Vagina (tissue), 2 donors: Measurements from ENCODE around the gene NFIA. TPM values are rescaled to one million over a fixed set of nuclear protein-coding genes. Genes with fewer than 3 reads are reported as not detected.

Experiments
- DNase-seq, 2 donors: peaks; one replicate each; pipeline ENCODE4 v3.0.0-alpha.2; 2017; ENCODE audit errors: extremely low spot score in 2 of 2
- H3K27ac ChIP-seq: fragments of 200-600 bp; sonication (generic); one replicate; pipeline ENCODE4 v1.5.1; 2019
- H3K27me3 ChIP-seq: fragments of 200-600 bp; sonication (generic); one replicate; pipeline ENCODE4 v1.5.1; 2019
- H3K36me3 ChIP-seq, 2 donors: fragments of 200-600 bp; sonication (generic); one replicate each; pipeline ENCODE4 v1.5.1; 2017 to 2019
- H3K4me1 ChIP-seq: fragments of 200-600 bp; sonication (generic); one replicate; pipeline ENCODE4 v1.5.1; 2019
- H3K4me3 ChIP-seq, 2 donors: fragments of 200-600 bp; sonication (generic); 1 replicate in 1 of 2; 2 replicates in 1 of 2; pipeline ENCODE4 v1.5.1; 2016 to 2019
- H3K9me3 ChIP-seq: fragments of 200-600 bp; sonication (generic); one replicate; pipeline ENCODE4 v1.5.1; 2019
- POLR2A ChIP-seq, 2 donors: fragments of 450-650 bp; IDR thresholded peaks; one replicate each; pipeline ENCODE4 v1.6.1; 2017; ENCODE audit warnings: antibody characterized with exemption in 2 of 2, mild to moderate bottlenecking in 2 of 2, moderate library complexity in 2 of 2
- POLR2AphosphoS5 ChIP-seq, 2 donors: sonication (generic); formaldehyde crosslinking; IDR thresholded peaks; one replicate each; pipeline ENCODE4 v1.9.0; 2017; ENCODE audit warnings: antibody characterized with exemption in 2 of 2, mild to moderate bottlenecking in 2 of 2, low read depth in 1 of 2; ENCODE audit not compliant: insufficient read depth in 1 of 2
- intact Hi-C: fragments of 100-400 bp; cut with DNase I; formaldehyde crosslinking; loops from one replicate; pipeline ENCODE4 v1.15.1; 2023
- total RNA-seq: library from RNA; depleted of rRNA; stranded (reverse); fragments of >200 nt; gene quantifications from one replicate; pipeline ENCODE4 v1.2.3, GENCODE V29; 2016
- TF ChIP-seq, protein P1 (sequence below), 3 experiments: fragments of 450-650 bp in 2 of 3; fragments of 200-600 bp in 1 of 3; sonication (generic) in 1 of 3; IDR thresholded peaks; one replicate each; pipeline ENCODE4 v1.5.1; 2017 to 2019; ENCODE audit warnings: antibody characterized with exemption in 3 of 3, mild to moderate bottlenecking in 2 of 3, moderate library complexity in 2 of 3

The NFIA gene
- total RNA-seq, 1 donor from 2014 or later, result 59.2 TPM

DNA sequence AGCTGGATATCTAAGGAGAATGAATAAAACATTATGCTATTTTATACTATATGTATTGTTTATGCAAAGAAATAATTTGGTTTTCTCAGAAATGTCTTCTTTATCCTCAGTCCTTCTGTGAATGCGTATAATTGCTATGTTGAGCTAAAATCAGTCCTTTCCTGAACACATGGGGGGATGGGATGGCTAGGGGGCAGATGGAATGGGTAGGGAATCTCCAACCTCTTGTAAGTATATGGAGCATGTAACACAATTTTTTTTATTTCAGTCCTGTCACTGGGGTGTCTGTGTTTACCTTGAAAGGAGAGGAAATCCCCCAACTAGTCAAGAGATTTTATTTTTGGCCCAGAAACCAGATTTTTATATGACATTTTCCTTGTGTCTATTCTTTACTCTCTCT lies 291.8 kb downstream of the NFIA start:
- no peak for DNase-seq

DNA sequence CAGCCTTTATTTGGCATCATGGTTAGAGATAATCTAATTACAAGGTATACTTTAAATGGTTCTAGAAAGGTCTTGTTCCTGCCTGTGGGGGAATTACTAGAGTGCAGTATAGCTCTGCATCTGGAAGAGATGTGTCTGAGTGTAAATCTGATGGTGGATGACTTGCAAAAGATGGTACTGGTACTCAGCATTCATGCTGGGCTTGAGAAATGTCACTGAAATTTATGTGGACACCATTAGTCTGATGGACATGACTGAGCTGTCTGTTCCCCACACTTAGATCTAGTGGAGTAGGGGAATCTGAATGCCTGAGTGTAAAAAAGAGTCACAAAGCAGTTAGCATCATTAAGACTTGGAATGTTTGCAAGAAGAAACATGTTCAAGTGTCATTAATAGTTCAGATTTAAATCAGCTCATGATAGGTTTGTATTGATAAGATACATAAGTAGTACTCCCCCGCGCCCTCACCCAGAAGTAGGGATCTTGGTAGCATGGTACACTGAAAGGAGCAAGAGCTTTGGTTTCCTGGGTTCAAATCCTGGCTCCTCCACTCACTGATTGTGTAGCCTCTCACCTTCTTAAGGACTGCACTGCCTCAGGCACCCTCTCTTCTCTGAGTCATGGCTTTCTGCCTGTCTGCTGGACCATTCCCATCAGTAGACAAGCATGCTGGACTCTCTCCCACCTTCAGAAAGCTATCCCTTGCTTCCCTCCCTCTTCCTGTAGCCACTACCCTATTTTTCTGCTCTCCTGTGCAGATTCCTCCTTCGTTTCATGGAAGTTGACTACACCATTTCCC lies 292.9 kb downstream of the NFIA start:
- TF ChIP-seq POLR2AphosphoS5 (IDR thresholded peaks at IDR 0.05; ENCODE audit: insufficient read depth in 1 of 2, low read depth in 1 of 2) (no peak), POLR2A (IDR thresholded peaks at IDR 0.05) (no peak)
- TF ChIP-seq, protein P1, sequence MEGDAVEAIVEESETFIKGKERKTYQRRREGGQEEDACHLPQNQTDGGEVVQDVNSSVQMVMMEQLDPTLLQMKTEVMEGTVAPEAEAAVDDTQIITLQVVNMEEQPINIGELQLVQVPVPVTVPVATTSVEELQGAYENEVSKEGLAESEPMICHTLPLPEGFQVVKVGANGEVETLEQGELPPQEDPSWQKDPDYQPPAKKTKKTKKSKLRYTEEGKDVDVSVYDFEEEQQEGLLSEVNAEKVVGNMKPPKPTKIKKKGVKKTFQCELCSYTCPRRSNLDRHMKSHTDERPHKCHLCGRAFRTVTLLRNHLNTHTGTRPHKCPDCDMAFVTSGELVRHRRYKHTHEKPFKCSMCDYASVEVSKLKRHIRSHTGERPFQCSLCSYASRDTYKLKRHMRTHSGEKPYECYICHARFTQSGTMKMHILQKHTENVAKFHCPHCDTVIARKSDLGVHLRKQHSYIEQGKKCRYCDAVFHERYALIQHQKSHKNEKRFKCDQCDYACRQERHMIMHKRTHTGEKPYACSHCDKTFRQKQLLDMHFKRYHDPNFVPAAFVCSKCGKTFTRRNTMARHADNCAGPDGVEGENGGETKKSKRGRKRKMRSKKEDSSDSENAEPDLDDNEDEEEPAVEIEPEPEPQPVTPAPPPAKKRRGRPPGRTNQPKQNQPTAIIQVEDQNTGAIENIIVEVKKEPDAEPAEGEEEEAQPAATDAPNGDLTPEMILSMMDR (IDR thresholded peaks at IDR 0.05), result no peak
- H3K27ac ChIP-seq, result no peak overlapping the region
- H3K4me3 ChIP-seq, result no peak overlapping the region
- no peaks in the 10 kb centered on the region for H3K4me1 ChIP-seq
- no peaks in the 10 kb centered on the region for H3K9me3 ChIP-seq
- peaks cover 0 to 7% of the 10 kb centered on the region in 2 donors for H3K36me3 ChIP-seq
- H3K27me3 ChIP-seq, result no peaks in the 10 kb centered on the region
- intact Hi-C loops, result no loop called here
- DNase-seq, result no peak

More for the DNA sequence above, 291.8 kb downstream of the NFIA start:
- no peaks in the 10 kb centered on the region for H3K27me3 ChIP-seq
- H3K4me1 ChIP-seq, result no peaks in the 10 kb centered on the region
- TF ChIP-seq POLR2AphosphoS5 (IDR thresholded peaks at IDR 0.05; ENCODE audit: insufficient read depth in 1 of 2, low read depth in 1 of 2) (no peak), POLR2A (IDR thresholded peaks at IDR 0.05) (no peak)
- TF ChIP-seq, protein P1 (IDR thresholded peaks at IDR 0.05), result no peak
- H3K27ac ChIP-seq, result no peak overlapping the region
- H3K4me3 ChIP-seq, result no peak overlapping the region
- intact Hi-C loops, result no loop called here
- no peaks in the 10 kb centered on the region for H3K9me3 ChIP-seq
- peaks cover 0 to 9% of the 10 kb centered on the region in 2 donors for H3K36me3 ChIP-seq

DNA sequence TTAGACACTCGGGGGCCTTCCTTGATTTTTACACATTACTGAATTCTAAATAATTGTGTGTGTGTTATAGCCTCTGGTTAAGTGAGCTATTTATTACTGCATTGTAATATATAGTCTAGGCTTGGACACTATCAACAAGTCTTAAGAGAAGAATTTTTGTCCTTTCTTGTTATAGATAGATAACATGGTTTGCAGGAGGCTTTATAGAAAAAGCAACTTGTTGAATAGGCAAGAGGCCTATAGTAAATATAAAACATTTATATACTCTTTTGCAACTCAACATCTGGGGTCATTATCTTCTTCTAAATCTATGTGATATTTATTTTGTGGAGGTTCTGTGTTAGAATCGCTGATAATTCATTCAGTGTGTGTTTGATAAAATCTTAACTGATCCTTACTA lies 293.8 kb downstream of the NFIA start:
- TF ChIP-seq POLR2A (IDR thresholded peaks at IDR 0.05) (no peak), POLR2AphosphoS5 (IDR thresholded peaks at IDR 0.05; ENCODE audit: insufficient read depth in 1 of 2, low read depth in 1 of 2) (no peak)
- TF ChIP-seq, protein P1 (IDR thresholded peaks at IDR 0.05), result no peak
- Histone ChIP-seq H3K4me1 (no peaks in the 10 kb centered on the region), H3K4me3 (no peak overlapping the region), H3K36me3 (no peaks in the 10 kb centered on the region), H3K27me3 (no peaks in the 10 kb centered on the region), H3K27ac (no peak overlapping the region), H3K9me3 (no peaks in the 10 kb centered on the region)
- intact Hi-C loops, result no loop called here
- no peak for DNase-seq

DNA sequence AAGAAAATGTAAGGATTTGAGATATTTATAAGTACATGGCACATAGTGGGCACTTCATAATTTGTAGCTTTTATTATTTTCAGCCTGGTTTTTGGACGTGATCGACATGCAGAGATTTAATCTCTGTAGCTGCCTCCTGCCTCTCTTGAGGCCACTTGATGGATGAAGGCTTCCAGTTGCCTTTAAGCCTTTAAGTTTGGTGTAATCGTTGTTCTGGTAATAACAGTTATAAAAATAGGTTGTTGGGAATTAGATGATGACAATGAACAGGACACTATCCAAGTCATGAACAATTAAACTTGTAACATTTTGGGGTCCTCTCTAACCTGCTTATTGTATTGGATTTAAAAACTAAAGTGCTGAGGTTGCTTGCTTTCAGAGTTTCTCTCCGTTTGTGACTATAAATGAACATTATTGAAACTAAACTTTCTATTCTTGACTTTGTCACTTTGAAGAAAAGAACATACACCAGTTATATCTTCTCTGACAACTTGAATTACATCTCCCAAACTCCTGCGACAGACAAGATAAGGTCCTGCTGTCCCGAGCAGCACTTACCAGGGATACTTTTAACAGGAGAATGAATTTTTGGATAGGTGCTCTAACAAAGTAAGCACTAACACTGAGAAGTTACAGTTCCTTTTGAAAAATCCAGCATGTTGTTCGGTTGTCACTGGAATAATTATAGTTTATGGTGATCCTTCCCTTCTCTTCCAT lies 295.0 kb downstream of the NFIA start:
- intact Hi-C loops, result no loop called here

More for the DNA sequence above, 295.0 kb downstream of the NFIA start:
- no peak overlapping the region for H3K4me3 ChIP-seq
- H3K27me3 ChIP-seq, result no peaks in the 10 kb centered on the region
- no peak for DNase-seq
- no peaks in the 10 kb centered on the region for H3K36me3 ChIP-seq
- no peak overlapping the region for H3K27ac ChIP-seq
- no peaks in the 10 kb centered on the region for H3K9me3 ChIP-seq
- TF ChIP-seq POLR2A (IDR thresholded peaks at IDR 0.05) (no peak), POLR2AphosphoS5 (IDR thresholded peaks at IDR 0.05; ENCODE audit: insufficient read depth in 1 of 2, low read depth in 1 of 2) (no peak)
- TF ChIP-seq, protein P1 (IDR thresholded peaks at IDR 0.05), result no peak
- H3K4me1 ChIP-seq, result no peaks in the 10 kb centered on the region
